ENCODE measurements around the gene AXIN2. TPM values are rescaled to one million over a fixed set of nuclear protein-coding genes. Genes with fewer than 3 reads are reported as not detected.

Gene AXIN2
- total RNA-seq, 4 donors from 2014 or later, result 9.8 to 36.9 (median 19.8) TPM

GRCh38 chr17:65600518-65600917, 39.1 kb upstream of the AXIN2 start:
- Histone ChIP-seq H3K4me1 (peaks cover 6% of the 10 kb centered on the region), H3K27me3 (no peaks in the 10 kb centered on the region), H3K36me3 (no peaks in the 10 kb centered on the region), H3K9me3 (no peaks in the 10 kb centered on the region), H3K27ac (no peak overlapping the region), H3K4me3 (no peak overlapping the region)
- TF ChIP-seq CTCF (IDR thresholded peaks at IDR 0.05) (no peak), POLR2AphosphoS5 (IDR thresholded peaks at IDR 0.05) (no peak), POLR2A (IDR thresholded peaks at IDR 0.05) (no peak), EP300 (IDR thresholded peaks at IDR 0.05) (no peak)
- DNase-seq (ENCODE audit: low spot score in 2 of 2), result no peak
- 45% methylated on average over 1 of the region's 1 CpG for WGBS

GRCh38 chr17:65599650-65600049, 38.2 kb upstream of the AXIN2 start:
- DNase-seq (ENCODE audit: low spot score in 2 of 2), result no peak
- Histone ChIP-seq H3K27me3 (no peaks in the 10 kb centered on the region), H3K4me3 (no peak overlapping the region), H3K27ac (no peak overlapping the region), H3K9me3 (no peaks in the 10 kb centered on the region), H3K36me3 (no peaks in the 10 kb centered on the region), H3K4me1 (peaks cover 6% of the 10 kb centered on the region)
- 75% methylated on average over 5 of the region's 5 CpGs for WGBS
- TF ChIP-seq POLR2A (IDR thresholded peaks at IDR 0.05) (no peak), EP300 (IDR thresholded peaks at IDR 0.05) (no peak), POLR2AphosphoS5 (IDR thresholded peaks at IDR 0.05) (no peak), CTCF (IDR thresholded peaks at IDR 0.05) (no peak)

- H3K9me3 ChIP-seq, result no peaks in the 10 kb centered on the region
- H3K27ac ChIP-seq, result no peak overlapping the region
- no peak for DNase-seq (ENCODE audit: low spot score in 2 of 2)
- H3K4me1 ChIP-seq, result peaks cover 15% of the 10 kb centered on the region
- TF ChIP-seq POLR2A (IDR thresholded peaks at IDR 0.05) (no peak), EP300 (IDR thresholded peaks at IDR 0.05) (no peak), POLR2AphosphoS5 (IDR thresholded peaks at IDR 0.05) (no peak), CTCF (IDR thresholded peaks at IDR 0.05) (no peak)
- 100% methylated on average over 1 of the region's 1 CpG for WGBS
- no peaks in the 10 kb centered on the region for H3K27me3 ChIP-seq
- no peaks in the 10 kb centered on the region for H3K36me3 ChIP-seq
- H3K4me3 ChIP-seq, result no peak overlapping the region
Measured at GRCh38 chr17:65598746-65599145, 37.3 kb upstream of the AXIN2 start.

- 69% methylated on average over 4 of the region's 4 CpGs for WGBS
- Histone ChIP-seq H3K4me1 (peaks cover 11% of the 10 kb centered on the region), H3K36me3 (no peaks in the 10 kb centered on the region), H3K9me3 (no peaks in the 10 kb centered on the region), H3K4me3 (no peak overlapping the region), H3K27ac (no peak overlapping the region), H3K27me3 (no peaks in the 10 kb centered on the region)
- TF ChIP-seq CTCF (IDR thresholded peaks at IDR 0.05), result no peak
- no peak for DNase-seq (ENCODE audit: low spot score in 2 of 2)
Measured at GRCh38 chr17:65595071-65595656, 33.7 kb upstream of the AXIN2 start.

- Histone ChIP-seq H3K36me3 (no peaks in the 10 kb centered on the region), H3K4me3 (peak overlapping the region; percentile 29), H3K9me3 (no peaks in the 10 kb centered on the region), H3K27ac (no peak overlapping the region), H3K4me1 (peaks cover 14% of the 10 kb centered on the region), H3K27me3 (no peaks in the 10 kb centered on the region)
- DNase-seq (ENCODE audit: low spot score in 2 of 2), result no peak
- TF ChIP-seq EP300 (IDR thresholded peaks at IDR 0.05) (no peak), CTCF (IDR thresholded peaks at IDR 0.05) (no peak), POLR2AphosphoS5 (IDR thresholded peaks at IDR 0.05) (no peak), POLR2A (IDR thresholded peaks at IDR 0.05) (no peak)
- WGBS, result 39% methylated on average over 18 of the region's 18 CpGs
Measured at GRCh38 chr17:65593855-65594845, 32.7 kb upstream of the AXIN2 start.
